ENCODE results near the gene PTH2R. TPM values are rescaled to one million over a fixed set of nuclear protein-coding genes. Genes with fewer than 3 reads are reported as not detected.

PTH2R gene, protein sequence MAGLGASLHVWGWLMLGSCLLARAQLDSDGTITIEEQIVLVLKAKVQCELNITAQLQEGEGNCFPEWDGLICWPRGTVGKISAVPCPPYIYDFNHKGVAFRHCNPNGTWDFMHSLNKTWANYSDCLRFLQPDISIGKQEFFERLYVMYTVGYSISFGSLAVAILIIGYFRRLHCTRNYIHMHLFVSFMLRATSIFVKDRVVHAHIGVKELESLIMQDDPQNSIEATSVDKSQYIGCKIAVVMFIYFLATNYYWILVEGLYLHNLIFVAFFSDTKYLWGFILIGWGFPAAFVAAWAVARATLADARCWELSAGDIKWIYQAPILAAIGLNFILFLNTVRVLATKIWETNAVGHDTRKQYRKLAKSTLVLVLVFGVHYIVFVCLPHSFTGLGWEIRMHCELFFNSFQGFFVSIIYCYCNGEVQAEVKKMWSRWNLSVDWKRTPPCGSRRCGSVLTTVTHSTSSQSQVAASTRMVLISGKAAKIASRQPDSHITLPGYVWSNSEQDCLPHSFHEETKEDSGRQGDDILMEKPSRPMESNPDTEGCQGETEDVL
- total RNA-seq: not detected

DNA sequence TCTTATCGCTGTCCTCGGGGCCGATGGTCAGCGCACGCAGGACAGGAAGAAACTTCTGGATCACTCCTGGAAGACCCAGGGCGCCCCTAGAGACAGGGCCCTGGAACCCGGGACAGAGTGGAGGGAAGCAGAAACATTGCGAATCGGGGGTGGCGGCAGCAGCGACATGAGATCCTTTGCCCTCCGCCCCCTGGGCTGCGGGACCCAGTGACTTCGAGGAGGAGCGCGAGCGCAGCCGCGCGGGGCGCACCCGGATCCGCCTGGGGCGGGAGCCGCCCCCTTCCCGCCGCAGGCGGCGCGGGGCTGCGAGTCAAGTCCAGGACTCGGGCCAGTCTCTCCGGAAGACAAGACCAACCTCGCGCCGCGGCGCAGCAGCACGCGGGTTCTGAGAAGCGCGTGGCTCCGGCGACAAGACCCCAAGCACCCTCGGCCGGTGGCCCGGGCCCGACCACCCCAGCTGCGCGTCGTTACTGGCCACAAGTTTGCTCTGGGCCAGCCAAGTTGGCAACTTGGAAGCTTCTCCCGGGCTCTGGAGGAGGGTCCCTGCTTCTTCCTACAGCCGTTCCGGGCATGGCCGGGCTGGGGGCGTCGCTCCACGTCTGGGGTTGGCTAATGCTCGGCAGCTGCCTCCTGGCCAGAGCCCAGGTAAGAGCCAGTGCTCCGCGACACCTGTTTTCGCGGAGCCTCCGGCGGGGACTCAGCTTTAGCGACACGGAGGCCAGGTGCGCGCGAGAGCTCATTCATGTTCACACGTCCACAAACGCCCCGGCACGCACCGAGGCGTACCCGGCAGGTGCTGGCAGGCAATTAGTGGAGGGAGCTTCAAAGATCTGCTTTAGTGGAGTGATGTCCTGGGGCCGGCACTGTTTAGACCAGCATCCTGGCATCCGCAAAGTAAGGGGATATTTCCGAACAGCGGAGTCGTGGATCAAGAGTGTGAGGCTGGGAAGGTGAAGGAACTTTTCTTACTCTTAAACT is at the start of gene PTH2R:
Gene PTH2R, plus strand, starts transcription at position 319 of the 978 bp plus-strand sequence. Its CDS starts 252 bp downstream, at position 571.
- no peak within 1 kb of the TSS for H3K27ac ChIP-seq
- H3K9me3 ChIP-seq: no peaks in the 10 kb centered on the region
- peaks cover 7 to 11% of the 10 kb centered on the region in 2 donors for H3K4me1 ChIP-seq (ENCODE audit: control insufficient read depth in 1 of 2, low read depth in 2 of 2)
- TF ChIP-seq, protein P1, sequence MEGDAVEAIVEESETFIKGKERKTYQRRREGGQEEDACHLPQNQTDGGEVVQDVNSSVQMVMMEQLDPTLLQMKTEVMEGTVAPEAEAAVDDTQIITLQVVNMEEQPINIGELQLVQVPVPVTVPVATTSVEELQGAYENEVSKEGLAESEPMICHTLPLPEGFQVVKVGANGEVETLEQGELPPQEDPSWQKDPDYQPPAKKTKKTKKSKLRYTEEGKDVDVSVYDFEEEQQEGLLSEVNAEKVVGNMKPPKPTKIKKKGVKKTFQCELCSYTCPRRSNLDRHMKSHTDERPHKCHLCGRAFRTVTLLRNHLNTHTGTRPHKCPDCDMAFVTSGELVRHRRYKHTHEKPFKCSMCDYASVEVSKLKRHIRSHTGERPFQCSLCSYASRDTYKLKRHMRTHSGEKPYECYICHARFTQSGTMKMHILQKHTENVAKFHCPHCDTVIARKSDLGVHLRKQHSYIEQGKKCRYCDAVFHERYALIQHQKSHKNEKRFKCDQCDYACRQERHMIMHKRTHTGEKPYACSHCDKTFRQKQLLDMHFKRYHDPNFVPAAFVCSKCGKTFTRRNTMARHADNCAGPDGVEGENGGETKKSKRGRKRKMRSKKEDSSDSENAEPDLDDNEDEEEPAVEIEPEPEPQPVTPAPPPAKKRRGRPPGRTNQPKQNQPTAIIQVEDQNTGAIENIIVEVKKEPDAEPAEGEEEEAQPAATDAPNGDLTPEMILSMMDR (IDR thresholded peaks at IDR 0.05): no peak
- H3K4me3 ChIP-seq: peak within 1 kb of the TSS; percentile 58
- no peaks in the 10 kb centered on the region for H3K36me3 ChIP-seq
- no peak for DNase-seq (ENCODE audit: low spot score)
- no peak for ATAC-seq (ENCODE audit: insufficient number of reproducible peaks, low FRiP score, low read depth)
- no peaks in the 10 kb centered on the region for H3K27me3 ChIP-seq (replicated peaks; ENCODE audit: insufficient read depth)

DNA sequence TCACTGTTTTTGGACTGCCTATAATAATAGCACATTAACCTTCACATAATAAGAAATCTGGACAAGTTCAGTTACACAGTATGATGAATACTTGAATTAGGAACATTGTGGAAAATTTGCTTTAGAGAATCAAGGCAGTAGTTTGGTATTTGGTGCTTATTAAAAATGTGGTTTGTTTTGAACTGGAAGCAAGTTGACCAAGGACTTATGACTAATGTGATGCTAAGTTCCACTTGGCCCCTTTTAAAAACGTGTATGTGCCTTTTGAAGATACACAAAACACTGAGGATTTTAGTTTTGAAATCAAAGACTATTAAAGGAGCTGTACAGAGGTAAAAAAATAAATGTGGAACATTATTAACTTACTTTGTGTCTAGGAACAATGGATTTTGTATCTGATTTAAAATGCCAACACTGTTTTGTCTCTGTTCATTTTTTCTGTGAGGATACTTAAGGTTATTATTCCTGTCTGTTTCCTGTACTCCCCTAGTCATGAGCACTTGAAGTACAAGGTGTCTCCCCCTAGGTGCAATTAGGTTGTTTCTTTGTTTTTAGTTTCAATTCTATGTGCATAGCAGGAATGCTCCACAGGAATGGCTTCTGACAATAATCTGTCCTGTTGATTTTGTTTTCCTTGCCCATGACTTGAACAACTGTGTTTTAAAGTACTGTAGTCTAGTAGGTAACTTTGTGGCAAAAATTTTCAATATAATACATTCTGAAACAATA is 49.6 kb upstream of the PTH2R start:
- no peak overlapping the region for H3K4me3 ChIP-seq
- peaks cover 11 to 13% of the 10 kb centered on the region in 2 donors for H3K4me1 ChIP-seq (ENCODE audit: control insufficient read depth in 1 of 2, low read depth in 2 of 2)
- no peak for DNase-seq (ENCODE audit: low spot score)
- peak overlapping the region in 1 of 2 donors; percentile 9 for H3K27ac ChIP-seq
- no peaks in the 10 kb centered on the region for H3K9me3 ChIP-seq
- H3K36me3 ChIP-seq: peaks cover 21% of the 10 kb centered on the region
- TF ChIP-seq, protein P1 (IDR thresholded peaks at IDR 0.05): no peak
- H3K27me3 ChIP-seq (replicated peaks; ENCODE audit: insufficient read depth): no peaks in the 10 kb centered on the region
- ATAC-seq (ENCODE audit: insufficient number of reproducible peaks, low FRiP score, low read depth): no peak

DNA sequence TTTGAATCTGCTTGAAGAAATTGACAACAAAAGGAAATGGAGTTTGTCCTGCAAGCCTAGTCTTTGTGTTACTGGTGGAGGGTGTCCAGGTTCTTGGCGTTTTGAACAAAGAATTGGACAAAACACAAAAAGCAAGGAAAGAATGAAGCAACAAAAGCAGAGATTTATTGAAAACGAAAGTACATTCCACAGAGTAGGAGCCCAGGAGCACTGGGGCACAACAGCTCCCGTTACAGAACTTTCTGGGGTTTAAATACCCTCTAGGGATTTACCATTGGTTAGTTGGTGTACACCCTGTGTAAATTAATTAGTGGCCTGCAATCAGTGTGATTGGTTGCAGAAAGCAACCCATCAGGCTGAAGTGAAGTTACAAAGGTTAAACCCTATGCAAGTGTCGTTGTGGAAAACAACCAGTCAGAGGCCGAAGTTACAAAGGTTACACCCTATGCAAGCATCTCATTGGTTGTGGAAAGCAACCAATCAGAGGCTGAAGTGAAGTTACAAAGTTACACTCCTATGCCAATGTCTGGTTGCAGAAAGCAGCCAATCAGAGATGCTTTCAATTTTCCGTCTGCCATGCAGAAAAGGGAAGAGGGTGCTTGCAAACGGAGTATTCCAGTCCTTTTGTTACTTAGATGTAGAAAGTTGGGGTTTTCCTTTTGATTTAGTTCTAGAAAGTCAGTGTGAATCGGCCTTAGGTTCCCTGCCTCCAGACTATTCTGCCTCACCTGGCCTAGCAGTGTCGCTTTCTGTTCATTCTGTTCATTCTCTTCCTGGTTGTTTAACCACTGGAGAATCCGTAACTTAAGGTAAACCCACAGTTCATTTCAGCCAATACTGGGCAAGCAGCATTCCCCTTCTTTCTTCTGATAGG is 47.6 kb upstream of the PTH2R start:
- ATAC-seq (ENCODE audit: insufficient number of reproducible peaks, low FRiP score, low read depth) (no peak), DNase-seq (ENCODE audit: low spot score) (no peak)
- Histone ChIP-seq H3K27ac (no peak overlapping the region), H3K36me3 (peaks cover 7% of the 10 kb centered on the region), H3K27me3 (replicated peaks; ENCODE audit: insufficient read depth) (no peaks in the 10 kb centered on the region), H3K4me3 (no peak overlapping the region), H3K9me3 (no peaks in the 10 kb centered on the region), H3K4me1 (ENCODE audit: control insufficient read depth in 1 of 2, low read depth in 2 of 2) (peaks cover 11 to 13% of the 10 kb centered on the region in 2 donors)
- TF ChIP-seq, protein P1 (IDR thresholded peaks at IDR 0.05): no peak

DNA sequence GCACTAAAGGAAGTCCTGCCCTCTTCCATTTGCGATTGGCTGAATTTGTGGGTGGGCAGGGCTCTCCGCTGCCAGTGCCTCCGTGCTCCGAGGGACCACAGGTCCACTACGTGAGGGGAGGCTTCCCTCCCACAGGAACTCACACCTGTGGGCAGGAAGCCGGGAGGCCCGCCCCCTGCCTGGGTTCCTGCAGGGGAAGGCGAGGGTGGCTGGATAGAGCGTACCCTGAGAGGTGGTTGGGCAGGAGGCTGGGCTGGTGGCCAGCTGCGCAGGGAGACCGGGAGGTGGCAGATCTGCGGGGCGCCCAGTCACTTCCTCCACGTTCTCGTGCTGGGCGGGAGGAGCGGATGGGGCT is 47.0 kb upstream of the PTH2R start:
- DNase-seq (ENCODE audit: low spot score) (no peak), ATAC-seq (ENCODE audit: insufficient number of reproducible peaks, low FRiP score, low read depth) (no peak)
- Histone ChIP-seq H3K36me3 (peaks cover 7% of the 10 kb centered on the region), H3K27ac (no peak overlapping the region), H3K4me3 (no peak overlapping the region), H3K27me3 (replicated peaks; ENCODE audit: insufficient read depth) (no peaks in the 10 kb centered on the region), H3K4me1 (ENCODE audit: control insufficient read depth in 1 of 2, low read depth in 2 of 2) (peaks cover 11 to 13% of the 10 kb centered on the region in 2 donors), H3K9me3 (no peaks in the 10 kb centered on the region)
- TF ChIP-seq, protein P1 (IDR thresholded peaks at IDR 0.05): no peak

All from thoracic aorta (tissue), 2 donors.